Aorta (tissue), 5 donors: ENCODE results near the gene PFN2. TPM values are rescaled to one million over a fixed set of nuclear protein-coding genes. Genes with fewer than 3 reads are reported as not detected.

Experiments used
- ATAC-seq: fragments of 200-7000 bp; cut with Tn5 transposase; one replicate; pipeline ENCODE4 v1.9.1; 2022; ENCODE audit warnings: moderate library complexity; ENCODE audit not compliant: low FRiP score
- DNase-seq, 2 donors: peaks; one replicate each; pipeline ENCODE4 v3.0.0-alpha.2; 2020
- H3K27ac ChIP-seq, 2 donors: one replicate each; pipeline ENCODE4 v1.5.1; 2013; ENCODE audit warnings: low read length in 2 of 2, mild to moderate bottlenecking in 2 of 2, moderate library complexity in 2 of 2, control low read depth in 1 of 2, inconsistent platforms in 1 of 2, low read depth in 1 of 2
- H3K27me3 ChIP-seq, 2 donors: one replicate each; pipeline ENCODE4 v1.6.1; 2013; ENCODE audit warnings: control low read depth in 1 of 2, low read length in 1 of 2, mild to moderate bottlenecking in 1 of 2, moderate library complexity in 1 of 2; ENCODE audit not compliant: insufficient read depth in 2 of 2, control insufficient read depth in 1 of 2
- H3K36me3 ChIP-seq, 2 donors: one replicate each; pipeline ENCODE4 v1.6.1; 2013; ENCODE audit warnings: control low read depth in 1 of 2, low read length in 1 of 2, mild to moderate bottlenecking in 1 of 2; ENCODE audit not compliant: insufficient read depth in 2 of 2, control insufficient read depth in 1 of 2
- H3K4me1 ChIP-seq, 2 donors: one replicate each; pipeline ENCODE4 v1.6.1; 2013; ENCODE audit warnings: low read length in 2 of 2, control low read depth in 1 of 2, mild to moderate bottlenecking in 1 of 2, moderate library complexity in 1 of 2; ENCODE audit not compliant: insufficient read depth in 2 of 2, control insufficient read depth in 1 of 2
- H3K4me3 ChIP-seq, 2 donors: one replicate each; pipeline ENCODE4 v1.5.1; 2013; ENCODE audit warnings: low read length in 2 of 2, control low read depth in 1 of 2, mild to moderate bottlenecking in 1 of 2
- H3K9me3 ChIP-seq: one replicate; pipeline ENCODE4 v1.6.1; 2013; ENCODE audit warnings: mild to moderate bottlenecking, low read length; ENCODE audit not compliant: control insufficient read depth
- WGBS, 2 donors: extraction: QIAGEN DNeasy Blood & Tissue Kit; methylation state at CpG; one replicate each; pipeline ENCODE4 v1.1.7; 2013; 5-methylcytosine and 5-hydroxymethylcytosine counted together
- intact Hi-C, 2 donors: fragments of 100-400 bp; cut with DNase I; formaldehyde crosslinking; loops; one replicate each; pipeline versions ENCODE4 v1.14.2 to v1.15.0; 2022
- long read RNA-seq, 2 donors: library from polyadenylated mRNA; unstranded; transcript quantifications; one replicate each; pipeline ENCODE4 v2.0.0, GENCODE V29; 2020 to 2021
- polyA plus RNA-seq, 2 donors: library from polyadenylated mRNA; stranded (reverse); fragments of 200-250 nt; gene quantifications; one replicate each; pipeline ENCODE4 v1.2.3, GENCODE V29; 2013
- total RNA-seq, 2 donors: library from RNA; stranded (reverse); fragmentation: NEBNext Ultra II Directional; extraction: Animal tissue kit (Norgen Biotek cat#: 25700); gene quantifications; one replicate each; pipeline ENCODE4 v1.2.1, GENCODE V29; 2021
- donor health status: healthy with polysubstance abuse.
- donor health status: Bipolar disorder and iron deficiency.
- donor health status: DM: no; HTN: no; CAD: no.
- donor health status: DM: no; HTN: no; CAD: no.
- donor health status: DM: yes; HTN: yes; CAD: no.

The PFN2 gene, protein sequence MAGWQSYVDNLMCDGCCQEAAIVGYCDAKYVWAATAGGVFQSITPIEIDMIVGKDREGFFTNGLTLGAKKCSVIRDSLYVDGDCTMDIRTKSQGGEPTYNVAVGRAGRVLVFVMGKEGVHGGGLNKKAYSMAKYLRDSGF
- total RNA-seq (100 to 1,000 TPM; 115 to 127 TPM), polyA plus RNA-seq (100 to 1,000 TPM; 163 to 185 TPM)
- long read RNA-seq, donor 1, transcript PFN2-201 (3 exons, 2,261 nt), result minor isoform, 159 of 623 reads
- long read RNA-seq, donor 1, transcript PFN2-203 (3 exons, 1,780 nt), result major isoform, 434 of 623 reads
- long read RNA-seq, donor 1, partial matches to known transcripts, result 5 of 623 reads
- long read RNA-seq, donor 1, other reads (novel, unspliced or antisense), result 19 of 623 reads
- long read RNA-seq, donor 2, transcript PFN2-201 (3 exons, 2,261 nt), result minor isoform, 21 of 100 reads
- long read RNA-seq, donor 2, transcript PFN2-203 (3 exons, 1,780 nt), result major isoform, 73 of 100 reads
- long read RNA-seq, donor 2, partial matches to known transcripts, result 5 of 100 reads
- long read RNA-seq, donor 2, other reads (novel, unspliced or antisense), result 1 of 100 reads

GRCh38 chr3:149970716-149971402 is at the start of gene PFN2:
Gene PFN2, minus strand, starts transcription at chr3:149970895. Its CDS starts 39 bp downstream, at chr3:149970856.
- DNase-seq (peak; percentile 72 to 89), ATAC-seq (peak; percentile 83)
- Histone ChIP-seq H3K36me3 (no peaks in the 10 kb centered on the region), H3K4me3 (peak within 1 kb of the TSS; percentile 66 to 98), H3K9me3 (no peaks in the 10 kb centered on the region), H3K27ac (peak within 1 kb of the TSS; percentile 80 to 98), H3K27me3 (no peaks in the 10 kb centered on the region), H3K4me1 (peaks cover 0 to 2% of the 10 kb centered on the region in 2 donors)
- 0% methylated on average over 56 to 102 of the region's 102 CpGs for WGBS, 2 donors
- intact Hi-C loops, result loop anchor here in 1 of 2 donors (5.0 kb wide), 2 partner anchors 106 to 436 kb away; partner anchors contain the start of gene TSC22D2

DNA sequence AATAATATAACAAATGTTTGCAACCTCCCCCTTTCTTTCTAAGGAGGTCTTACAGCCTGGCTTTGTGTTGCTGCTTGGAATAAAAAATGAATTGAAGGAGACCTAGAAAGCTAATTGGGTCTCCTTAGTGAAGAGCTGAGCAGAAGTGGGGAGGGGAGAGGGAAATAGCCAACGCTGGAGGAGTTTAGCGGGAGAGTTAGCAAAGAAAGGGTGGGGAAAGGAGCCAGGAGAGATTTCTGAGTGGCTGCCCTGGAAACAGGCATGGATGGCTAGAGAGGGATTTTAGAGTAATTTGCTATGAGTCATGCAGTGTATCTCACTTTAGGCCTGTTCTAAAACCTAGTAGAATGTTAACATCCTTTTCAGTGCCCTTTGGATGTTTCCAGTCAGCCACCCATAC is 45.2 kb upstream of the PFN2 start:
- Histone ChIP-seq H3K27me3 (no peaks in the 10 kb centered on the region), H3K36me3 (no peaks in the 10 kb centered on the region), H3K9me3 (no peaks in the 10 kb centered on the region), H3K27ac (no peak overlapping the region), H3K4me1 (no peaks in the 10 kb centered on the region), H3K4me3 (no peak overlapping the region)
- intact Hi-C loops, result no loop called here
- DNase-seq (no peak), ATAC-seq (no peak)
- WGBS, 2 donors, result 83 to 84% methylated on average over 2 of the region's 2 CpGs

DNA sequence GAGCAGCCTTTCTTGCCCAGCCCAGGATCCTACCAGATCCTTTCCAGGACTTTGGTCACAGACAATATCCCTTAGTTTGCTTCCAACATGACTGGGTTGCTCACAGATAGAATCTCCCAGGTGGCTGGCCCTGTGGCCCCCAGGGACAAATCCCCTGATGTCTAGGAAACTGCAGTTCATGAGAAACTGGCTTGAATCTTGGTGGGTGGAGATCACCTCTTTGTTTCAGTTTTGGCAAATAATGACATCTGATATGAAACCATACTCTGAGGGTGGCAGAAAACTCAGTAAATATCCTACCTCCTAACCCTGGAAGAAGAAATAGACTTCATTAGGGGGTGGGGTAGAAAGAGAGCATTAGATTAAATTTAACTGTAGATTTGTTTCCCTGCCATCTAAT is 44.1 kb upstream of the PFN2 start:
- Histone ChIP-seq H3K4me1 (no peaks in the 10 kb centered on the region), H3K9me3 (no peaks in the 10 kb centered on the region), H3K4me3 (no peak overlapping the region), H3K27ac (no peak overlapping the region), H3K27me3 (no peaks in the 10 kb centered on the region), H3K36me3 (no peaks in the 10 kb centered on the region)
- ATAC-seq (no peak), DNase-seq (no peak)
- intact Hi-C loops, result no loop called here

- no peaks in the 10 kb centered on the region for H3K36me3 ChIP-seq
- ATAC-seq (no peak), DNase-seq (no peak)
- H3K27ac ChIP-seq, result no peak overlapping the region
- no peaks in the 10 kb centered on the region for H3K9me3 ChIP-seq
- no peak overlapping the region for H3K4me3 ChIP-seq
- WGBS, 2 donors, result 97 to 98% methylated on average over 2 of the region's 2 CpGs
- intact Hi-C loops, result no loop called here
- no peaks in the 10 kb centered on the region for H3K27me3 ChIP-seq
- no peaks in the 10 kb centered on the region for H3K4me1 ChIP-seq
These were observed 43.1 kb upstream of the PFN2 start for GRCh38 chr3:150013801-150014200.

GRCh38 chr3:150006794-150007193 is 36.1 kb upstream of the PFN2 start:
- H3K4me3 ChIP-seq, result no peak overlapping the region
- H3K9me3 ChIP-seq, result no peaks in the 10 kb centered on the region
- no peak for DNase-seq
- H3K36me3 ChIP-seq, result no peaks in the 10 kb centered on the region
- no peak overlapping the region for H3K27ac ChIP-seq
- intact Hi-C loops, result no loop called here
- H3K27me3 ChIP-seq, result no peaks in the 10 kb centered on the region
- no peaks in the 10 kb centered on the region for H3K4me1 ChIP-seq
- ATAC-seq, result no peak

- ATAC-seq, result no peak
- Histone ChIP-seq H3K27ac (no peak overlapping the region), H3K27me3 (no peaks in the 10 kb centered on the region), H3K4me1 (no peaks in the 10 kb centered on the region), H3K36me3 (no peaks in the 10 kb centered on the region), H3K4me3 (no peak overlapping the region), H3K9me3 (no peaks in the 10 kb centered on the region)
- 89% methylated on average over 4 of the region's 4 CpGs for WGBS, 2 donors
- intact Hi-C loops, result no loop called here
- no peak for DNase-seq
These were observed 34.8 kb upstream of the PFN2 start for GRCh38 chr3:150005243-150006112.

DNA sequence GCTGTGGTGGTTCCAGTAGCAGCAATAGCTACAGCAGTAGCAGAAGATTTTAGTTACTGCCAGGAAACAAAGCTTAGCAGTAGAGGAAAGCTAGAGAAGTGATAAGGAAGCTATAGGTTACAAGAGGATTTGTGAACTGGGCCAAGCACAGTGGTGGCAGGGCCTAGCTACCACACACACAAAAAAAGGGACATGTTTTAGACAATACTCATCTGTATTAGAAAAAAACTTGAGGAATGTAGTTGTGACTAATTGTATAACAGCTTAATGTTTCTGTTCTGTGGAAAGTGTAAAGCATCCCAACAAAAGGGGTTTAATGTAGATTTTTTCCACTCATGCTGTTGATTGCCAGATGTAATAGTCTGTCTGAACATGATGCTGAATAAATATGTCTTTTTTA is 29.9 kb upstream of the PFN2 start:
- Histone ChIP-seq H3K9me3 (no peaks in the 10 kb centered on the region), H3K27ac (no peak overlapping the region), H3K4me3 (no peak overlapping the region), H3K27me3 (no peaks in the 10 kb centered on the region), H3K4me1 (no peaks in the 10 kb centered on the region), H3K36me3 (no peaks in the 10 kb centered on the region)
- no peak for DNase-seq
- ATAC-seq, result no peak
- intact Hi-C loops, result no loop called here

GRCh38 chr3:149999421-149999820 is 28.7 kb upstream of the PFN2 start:
- Histone ChIP-seq H3K4me1 (no peaks in the 10 kb centered on the region), H3K27ac (no peak overlapping the region)

More at GRCh38 chr3:149999421-149999820, 28.7 kb upstream of the PFN2 start:
- no peaks in the 10 kb centered on the region for H3K9me3 ChIP-seq
- intact Hi-C loops, result no loop called here
- WGBS, 2 donors, result 95% methylated on average over 4 of the region's 4 CpGs
- DNase-seq (no peak), ATAC-seq (no peak)
- no peak overlapping the region for H3K4me3 ChIP-seq
- no peaks in the 10 kb centered on the region for H3K27me3 ChIP-seq
- H3K36me3 ChIP-seq, result no peaks in the 10 kb centered on the region
